GM13976 (cell line): Measurements from ENCODE around the gene SPOP.

ENCODE experiments used
- DNase-seq: peaks from one replicate; pipeline ENCODE4 v3.0.0; 2012; ENCODE audit warnings: low spot score
- in situ Hi-C: fragments of 300-500 bp; cut with MboI; formaldehyde crosslinking; loops from one replicate; pipeline ENCODE4 v1.12.0; 2022; ENCODE audit warnings: low sequenced_read_pairs, mixed read lengths, inconsistent platforms; ENCODE audit not compliant: unreplicated experiment
- TF ChIP-seq, protein P1 (sequence below): IDR thresholded peaks from 2 replicates; pipeline ENCODE4 v1.5.1; 2012; ENCODE audit warnings: borderline replicate concordance, mild to moderate bottlenecking; ENCODE audit not compliant: insufficient read depth; ENCODE audit errors: extremely low read depth, missing control alignments, control extremely low read depth

Gene SPOP

DNA sequence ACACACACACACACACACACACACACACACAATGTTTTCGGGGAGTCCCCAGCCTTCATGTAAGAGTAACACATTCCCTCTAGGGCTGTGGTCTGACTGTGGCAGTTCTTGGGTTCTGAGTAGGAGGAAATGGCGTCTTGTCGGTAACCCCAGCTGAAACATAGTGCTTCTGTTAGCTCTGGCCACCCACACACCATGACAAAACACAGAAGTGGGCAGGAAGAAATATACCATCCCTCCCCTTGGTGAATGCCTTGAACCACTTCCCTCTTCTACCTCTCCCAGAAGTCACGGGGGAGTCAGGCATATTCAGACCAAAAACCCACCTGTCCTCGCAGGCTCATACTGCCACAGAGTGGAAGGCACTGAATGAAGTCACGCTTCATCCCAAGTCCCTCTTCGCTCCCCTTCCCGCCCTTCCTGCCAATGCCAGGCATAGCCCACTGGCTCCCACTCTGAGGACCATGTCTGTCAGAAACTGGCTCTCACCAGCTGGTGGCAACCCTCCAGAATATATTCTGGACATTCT lies 18.4 kb upstream of the SPOP start:
- TF ChIP-seq, protein P1, sequence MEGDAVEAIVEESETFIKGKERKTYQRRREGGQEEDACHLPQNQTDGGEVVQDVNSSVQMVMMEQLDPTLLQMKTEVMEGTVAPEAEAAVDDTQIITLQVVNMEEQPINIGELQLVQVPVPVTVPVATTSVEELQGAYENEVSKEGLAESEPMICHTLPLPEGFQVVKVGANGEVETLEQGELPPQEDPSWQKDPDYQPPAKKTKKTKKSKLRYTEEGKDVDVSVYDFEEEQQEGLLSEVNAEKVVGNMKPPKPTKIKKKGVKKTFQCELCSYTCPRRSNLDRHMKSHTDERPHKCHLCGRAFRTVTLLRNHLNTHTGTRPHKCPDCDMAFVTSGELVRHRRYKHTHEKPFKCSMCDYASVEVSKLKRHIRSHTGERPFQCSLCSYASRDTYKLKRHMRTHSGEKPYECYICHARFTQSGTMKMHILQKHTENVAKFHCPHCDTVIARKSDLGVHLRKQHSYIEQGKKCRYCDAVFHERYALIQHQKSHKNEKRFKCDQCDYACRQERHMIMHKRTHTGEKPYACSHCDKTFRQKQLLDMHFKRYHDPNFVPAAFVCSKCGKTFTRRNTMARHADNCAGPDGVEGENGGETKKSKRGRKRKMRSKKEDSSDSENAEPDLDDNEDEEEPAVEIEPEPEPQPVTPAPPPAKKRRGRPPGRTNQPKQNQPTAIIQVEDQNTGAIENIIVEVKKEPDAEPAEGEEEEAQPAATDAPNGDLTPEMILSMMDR, result no peak
- DNase-seq, result peak; percentile 79
- in situ Hi-C loops, result loop anchor here (25.0 kb wide), 1 partner anchor 284 kb away; the partner anchor contains the start of gene PHB1

DNA sequence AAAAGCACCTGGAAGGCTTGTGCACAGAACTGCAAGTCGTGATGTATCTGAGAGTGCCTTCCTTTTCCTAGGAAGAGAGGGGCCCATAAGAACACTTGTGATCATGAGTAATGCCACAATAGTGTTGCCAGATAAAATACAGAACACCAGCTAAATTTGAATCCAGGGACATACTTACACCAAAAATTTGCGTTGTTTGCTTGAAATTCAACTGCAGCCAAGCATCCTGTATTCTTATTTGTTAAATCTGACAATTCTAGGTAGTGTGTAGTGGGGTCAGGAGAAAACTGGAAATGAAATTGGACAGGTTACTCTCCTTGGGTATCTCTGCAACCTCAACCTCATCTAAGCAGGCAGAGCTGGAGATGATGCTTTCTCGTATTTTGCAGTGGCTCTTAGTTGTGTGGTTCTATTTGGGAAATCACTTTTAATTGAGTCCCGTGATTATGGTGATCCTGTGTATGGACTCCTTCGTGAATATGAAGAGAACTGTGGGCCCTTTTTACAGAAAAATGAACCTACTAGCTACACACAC lies 17.9 kb upstream of the SPOP start:
- TF ChIP-seq, protein P1, result no peak
- in situ Hi-C loops, result loop anchor here (25.0 kb wide), 1 partner anchor 283 kb away; the partner anchor contains the start of gene PHB1
- no peak for DNase-seq

DNA sequence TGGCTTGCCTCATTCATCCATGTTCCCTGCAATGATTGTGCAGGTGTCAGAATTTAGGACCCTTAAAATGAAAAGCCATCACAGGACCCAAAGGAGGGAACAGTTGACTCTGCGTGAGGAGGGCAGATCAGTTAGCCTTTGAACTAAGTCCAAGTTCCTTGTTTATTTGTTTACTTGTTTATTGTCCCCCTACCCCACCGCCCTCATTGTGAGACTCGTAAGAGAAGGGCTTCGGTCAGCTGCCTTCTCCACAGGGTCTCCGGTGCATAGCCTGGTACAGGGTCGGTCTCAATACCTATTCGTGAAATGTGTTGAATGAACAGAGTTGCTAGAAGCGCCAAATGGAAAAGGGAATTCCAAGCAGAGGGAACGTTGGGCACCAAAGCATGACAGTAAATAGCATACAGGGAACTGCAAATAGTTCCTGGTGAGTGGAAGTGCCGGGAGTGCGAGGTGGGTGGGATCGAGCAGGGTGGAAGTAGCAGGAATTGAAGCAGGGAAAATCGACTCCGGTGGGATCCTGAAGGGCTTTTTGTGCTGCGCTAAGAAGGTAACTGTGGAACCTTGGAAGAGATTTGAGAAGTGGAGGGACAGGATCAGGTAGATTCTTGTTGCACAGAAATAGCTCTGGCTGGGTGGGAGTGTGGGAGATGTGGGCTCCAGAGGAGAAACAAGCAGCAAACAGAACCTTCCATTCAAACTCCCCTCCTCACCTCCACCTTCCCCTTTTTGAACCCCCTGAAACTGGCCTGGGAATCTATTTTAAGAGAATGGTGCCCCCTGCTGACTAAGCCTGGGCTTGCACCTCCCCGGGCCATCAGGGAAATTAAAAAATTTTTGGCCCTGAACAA lies 17.2 kb upstream of the SPOP start:
- TF ChIP-seq, protein P1, result peak; percentile 86
- in situ Hi-C loops, result loop anchor here (5.0 to 25.0 kb wide), 2 partner anchors 123 to 283 kb away; partner anchors contain the start of gene PHB1
- peak; percentile 70 for DNase-seq

DNA sequence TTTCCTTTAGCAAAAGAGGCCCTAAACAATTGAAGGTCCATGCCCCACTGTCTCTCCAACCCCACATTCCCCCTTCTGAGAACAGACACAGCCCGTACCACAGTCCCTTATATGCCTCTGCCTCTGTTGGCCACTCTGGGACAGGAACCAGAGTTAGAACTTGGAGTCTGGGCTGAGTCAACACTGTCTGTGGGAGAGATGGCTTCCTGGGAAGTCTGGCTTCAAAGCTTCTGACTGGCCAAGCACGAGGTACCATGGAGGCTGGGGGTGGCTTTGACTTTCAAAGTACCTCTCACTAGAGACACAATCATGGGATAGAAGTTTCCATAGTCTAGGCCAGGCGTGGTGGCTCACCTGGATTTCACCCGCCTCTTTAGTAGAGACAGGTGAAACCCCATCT lies 14.9 kb upstream of the SPOP start:
- DNase-seq, result no peak
- in situ Hi-C loops, result loop anchor here (5.0 to 25.0 kb wide), 2 partner anchors 120 to 280 kb away; partner anchors contain the start of gene PHB1

DNA sequence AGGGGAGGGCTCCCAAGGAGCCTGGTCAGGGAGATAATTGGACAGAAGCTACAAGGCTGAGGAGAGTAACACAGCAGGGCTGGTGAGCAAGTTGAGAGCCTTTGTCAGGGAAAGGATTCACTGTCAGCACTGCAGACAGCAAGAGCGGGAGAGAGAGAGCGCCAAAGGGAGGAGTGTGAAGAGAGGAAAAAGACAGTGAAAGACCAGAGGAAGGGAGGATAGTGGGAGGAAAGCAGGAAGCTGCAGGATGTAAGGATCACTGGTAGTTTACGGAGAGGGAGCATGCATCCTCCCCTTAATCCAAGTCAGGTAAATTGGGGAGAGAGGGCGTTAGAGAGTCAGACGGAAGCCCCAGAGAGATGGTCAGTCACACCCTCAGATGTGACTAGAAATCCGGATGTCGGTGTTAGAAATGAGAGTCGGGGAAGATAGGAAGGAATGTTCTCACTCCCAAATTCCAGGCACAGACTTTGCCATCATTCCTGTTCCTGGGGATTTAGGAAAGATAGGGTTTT lies 13.8 kb upstream of the SPOP start:
- DNase-seq, result no peak
- TF ChIP-seq, protein P1, result no peak
- in situ Hi-C loops, result loop anchor here (5.0 to 25.0 kb wide), 2 partner anchors 119 to 279 kb away; partner anchors contain the start of gene PHB1

More for the DNA sequence above, 14.9 kb upstream of the SPOP start:
- TF ChIP-seq, protein P1, result no peak

DNA sequence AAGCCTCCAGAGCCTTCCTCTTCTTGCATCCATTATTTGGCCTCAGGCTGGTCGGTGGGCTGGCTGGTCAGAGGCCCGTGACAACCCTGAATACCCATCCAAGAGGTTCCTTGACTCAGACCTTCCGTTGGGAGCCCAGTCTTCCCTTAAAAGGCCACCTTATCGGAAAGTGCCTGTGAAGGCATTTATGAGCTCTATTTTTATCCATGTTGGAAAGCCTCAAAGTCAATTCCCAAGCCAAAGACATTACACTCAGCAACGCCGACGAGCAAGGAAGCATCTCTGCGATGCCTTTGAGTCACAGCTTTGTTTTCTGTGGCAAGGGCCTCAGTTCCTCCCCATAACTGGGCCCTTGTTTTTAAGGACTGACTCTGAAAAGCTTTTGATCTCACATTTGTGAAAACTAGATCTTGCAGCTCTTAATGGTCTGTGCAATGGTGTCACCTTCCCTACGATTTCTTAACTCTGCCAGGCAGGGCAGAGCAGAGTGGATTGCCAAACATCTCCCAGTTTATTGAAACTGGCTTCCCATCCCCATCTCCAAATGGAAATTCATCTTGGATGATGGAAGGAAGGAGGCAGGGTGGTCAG lies 13.3 kb upstream of the SPOP start:
- DNase-seq, result no peak
- TF ChIP-seq, protein P1, result no peak
- in situ Hi-C loops, result loop anchor here (5.0 to 25.0 kb wide), 2 partner anchors 119 to 279 kb away; partner anchors contain the start of gene PHB1
